HepG2 (cell line): Measurements from ENCODE around the gene BBIP1. TPM values are rescaled to one million over a fixed set of nuclear protein-coding genes. Genes with fewer than 3 reads are reported as not detected.

ENCODE experiments used
- ARNT ChIP-seq: fragments of 450-650 bp; IDR thresholded peaks from 2 replicates; pipeline ENCODE4 v1.6.1; 2017
- BHLHE40 ChIP-seq: IDR thresholded peaks from 2 replicates; pipeline ENCODE4 v1.6.1; 2011; ENCODE audit warnings: low read length, improper control_type of control experiment
- CBX1 ChIP-seq: IDR thresholded peaks from one replicate; pipeline ENCODE4 v1.6.1; 2016; ENCODE audit warnings: antibody characterized with exemption, low read depth
- EP300 ChIP-seq, 3 experiments: sonication (generic) in 1 of 3; formaldehyde crosslinking in 1 of 3; IDR thresholded peaks; 2 replicates each; pipeline versions ENCODE4 v1.5.1 to v1.6.1; 2011 to 2020; ENCODE audit warnings: low read depth in 2 of 3, low read length in 2 of 3, borderline replicate concordance in 1 of 3, improper control_type of control experiment in 1 of 3, mild to moderate bottlenecking in 1 of 3, missing genetic modification reagents in 1 of 3, moderate library complexity in 1 of 3
- FOXO1 ChIP-seq: sonication (generic); formaldehyde crosslinking; IDR thresholded peaks from 2 replicates; pipeline ENCODE4 v1.4.0; 2020; ENCODE audit warnings: missing genetic modification reagents
- HOXA3 ChIP-seq: sonication (generic); formaldehyde crosslinking; IDR thresholded peaks from 2 replicates; pipeline ENCODE4 v1.5.0; 2020; ENCODE audit warnings: missing genetic modification reagents
- KAT8 ChIP-seq: IDR thresholded peaks from 2 replicates; pipeline ENCODE4 v1.6.1; 2016; ENCODE audit warnings: missing genetic modification reagents, missing compliant biosample characterization
- KDM5B ChIP-seq: sonication (generic); formaldehyde crosslinking; IDR thresholded peaks from 2 replicates; pipeline ENCODE4 v1.4.0; 2020; ENCODE audit warnings: missing genetic modification reagents, mild to moderate bottlenecking, borderline replicate concordance
- NBN ChIP-seq: fragments of 450-650 bp; conservative IDR thresholded peaks from 2 replicates; pipeline ENCODE4 v1.6.1; 2017
- NFE2L2 ChIP-seq: fragments of 150-350 bp; IDR thresholded peaks from 2 replicates; pipeline ENCODE4 v1.6.1; 2014; ENCODE audit warnings: low read length
- TOPORS ChIP-seq: sonication (generic); formaldehyde crosslinking; IDR thresholded peaks from 2 replicates; pipeline ENCODE4 v1.8.0; 2023; ENCODE audit warnings: mild to moderate bottlenecking, missing genetic modification reagents
- ZNF44 ChIP-seq: sonication (generic); formaldehyde crosslinking; IDR thresholded peaks from 2 replicates; pipeline ENCODE4 v1.5.1; 2020; ENCODE audit warnings: mild to moderate bottlenecking, missing genetic modification reagents
- ZNF451 ChIP-seq: sonication (generic); formaldehyde crosslinking; IDR thresholded peaks from 2 replicates; pipeline ENCODE4 v1.5.0; 2020; ENCODE audit warnings: mild to moderate bottlenecking, missing genetic modification reagents
- ZNF709 ChIP-seq: sonication (generic); formaldehyde crosslinking; IDR thresholded peaks from 2 replicates; pipeline ENCODE4 v1.5.0; 2020; ENCODE audit warnings: mild to moderate bottlenecking, missing genetic modification reagents
- ZNF83 ChIP-seq: sonication (generic); formaldehyde crosslinking; IDR thresholded peaks from 2 replicates; pipeline ENCODE4 v1.4.0; 2020; ENCODE audit warnings: missing genetic modification reagents, mild to moderate bottlenecking, borderline replicate concordance
- polyA plus RNA-seq, 8 experiments: library from polyadenylated mRNA; depleted of rRNA in 3 of 8; stranded (reverse) in 7 of 8; unstranded in 1 of 8; fragments of >200 nt; fragmentation: Illumina TruSeq in 4 of 8; extraction: Trizol in 4 of 8; gene quantifications; 2 replicates each; pipeline versions ENCODE4 v1.2.1 to v1.2.3, GENCODE V29; 2011 to 2016; ENCODE audit warnings: low read depth in 4 of 8, missing spikeins in 1 of 8, mixed read lengths in 1 of 8; ENCODE audit not compliant: insufficient read depth in 1 of 8
- total RNA-seq, 5 experiments: library from RNA; depleted of rRNA; stranded (reverse); fragments of >200 nt; fragmentation: Illumina TruSeq; extraction: Trizol; gene quantifications; 2 replicates each; pipeline ENCODE4 v1.2.3, GENCODE V29; 2016; ENCODE audit warnings: low read depth in 1 of 5
- TF ChIP-seq, protein P1 (sequence below): sonication (generic); formaldehyde crosslinking; IDR thresholded peaks from 2 replicates; pipeline ENCODE4 v1.9.0; 2021; ENCODE audit warnings: missing genetic modification reagents, borderline replicate concordance
- TF ChIP-seq, protein P2 (sequence below): sonication (generic); formaldehyde crosslinking; IDR thresholded peaks from 2 replicates; pipeline ENCODE4 v1.5.0; 2020; ENCODE audit warnings: mild to moderate bottlenecking, missing genetic modification reagents
- TF ChIP-seq, protein P3 (sequence below): sonication (generic); formaldehyde crosslinking; IDR thresholded peaks from 2 replicates; pipeline ENCODE4 v1.8.1; 2023; ENCODE audit warnings: missing genetic modification reagents, mild to moderate bottlenecking, borderline replicate concordance
- TF ChIP-seq, protein P4 (sequence below): sonication (generic); formaldehyde crosslinking; IDR thresholded peaks from 2 replicates; pipeline ENCODE4 v1.8.1; 2023; ENCODE audit warnings: mild to moderate bottlenecking, missing genetic modification reagents
- TF ChIP-seq, protein P5 (sequence below): sonication (generic); IDR thresholded peaks from 2 replicates; pipeline ENCODE4 v1.6.1; 2016; ENCODE audit warnings: low read depth, borderline replicate concordance

BBIP1 gene
- total and polyA plus RNA-seq, 2 of the 13 experiments (the other 11 are each of a cell fraction or from before 2014, with no cell fraction given) = 18.3 to 24.1 TPM

DNA sequence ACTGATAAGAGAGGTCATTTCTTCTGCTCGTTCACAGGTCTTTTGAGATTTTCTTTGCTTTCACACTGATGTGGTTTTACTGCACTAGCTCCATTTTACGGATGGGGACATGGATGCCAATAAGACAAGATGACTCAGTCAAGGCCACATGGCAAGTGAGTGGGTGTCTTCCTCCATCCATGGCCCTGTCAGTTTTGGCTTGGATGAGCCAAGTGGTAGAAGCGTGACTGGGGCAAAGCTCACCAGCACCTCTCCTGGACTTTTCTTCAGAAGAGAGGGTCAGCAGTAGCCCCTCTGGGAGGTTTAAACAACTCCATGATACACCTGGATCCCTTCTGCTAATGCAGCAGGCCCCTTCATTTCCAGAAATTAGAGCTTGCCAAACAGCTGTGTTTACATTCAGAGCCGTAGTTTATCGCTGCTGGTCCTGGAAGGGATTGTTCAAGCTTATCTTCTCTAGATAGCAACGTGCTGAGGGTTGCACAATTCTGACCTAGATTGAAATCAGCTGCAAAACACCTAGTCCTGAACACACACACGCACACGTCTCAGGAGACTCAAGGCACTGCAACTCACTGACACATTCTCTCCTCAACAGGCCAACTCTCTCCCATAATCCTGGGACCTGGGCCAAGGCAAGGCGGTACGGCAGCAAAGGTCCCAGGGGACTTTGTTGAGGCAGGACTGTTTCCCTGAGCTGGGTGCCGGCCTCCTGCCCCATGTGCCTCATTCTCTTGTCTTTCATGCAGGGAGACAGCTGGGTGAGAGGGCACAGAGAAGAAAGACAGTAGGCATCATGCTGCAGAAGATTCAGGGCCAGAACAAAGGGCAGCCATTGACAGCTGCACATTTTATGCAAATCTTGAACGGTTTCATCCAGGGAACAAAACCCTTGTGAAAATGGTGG lies 61.5 kb downstream of the BBIP1 start (continued):
- no peak for TF ChIP-seq ZNF709 (CRISPR knock-in tag)
- no peak for TF ChIP-seq NBN
- TF ChIP-seq, protein P1, sequence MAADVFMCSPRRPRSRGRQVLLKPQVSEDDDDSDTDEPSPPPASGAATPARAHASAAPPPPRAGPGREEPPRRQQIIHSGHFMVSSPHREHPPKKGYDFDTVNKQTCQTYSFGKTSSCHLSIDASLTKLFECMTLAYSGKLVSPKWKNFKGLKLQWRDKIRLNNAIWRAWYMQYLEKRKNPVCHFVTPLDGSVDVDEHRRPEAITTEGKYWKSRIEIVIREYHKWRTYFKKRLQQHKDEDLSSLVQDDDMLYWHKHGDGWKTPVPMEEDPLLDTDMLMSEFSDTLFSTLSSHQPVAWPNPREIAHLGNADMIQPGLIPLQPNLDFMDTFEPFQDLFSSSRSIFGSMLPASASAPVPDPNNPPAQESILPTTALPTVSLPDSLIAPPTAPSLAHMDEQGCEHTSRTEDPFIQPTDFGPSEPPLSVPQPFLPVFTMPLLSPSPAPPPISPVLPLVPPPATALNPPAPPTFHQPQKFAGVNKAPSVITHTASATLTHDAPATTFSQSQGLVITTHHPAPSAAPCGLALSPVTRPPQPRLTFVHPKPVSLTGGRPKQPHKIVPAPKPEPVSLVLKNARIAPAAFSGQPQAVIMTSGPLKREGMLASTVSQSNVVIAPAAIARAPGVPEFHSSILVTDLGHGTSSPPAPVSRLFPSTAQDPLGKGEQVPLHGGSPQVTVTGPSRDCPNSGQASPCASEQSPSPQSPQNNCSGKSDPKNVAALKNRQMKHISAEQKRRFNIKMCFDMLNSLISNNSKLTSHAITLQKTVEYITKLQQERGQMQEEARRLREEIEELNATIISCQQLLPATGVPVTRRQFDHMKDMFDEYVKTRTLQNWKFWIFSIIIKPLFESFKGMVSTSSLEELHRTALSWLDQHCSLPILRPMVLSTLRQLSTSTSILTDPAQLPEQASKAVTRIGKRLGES (CRISPR knock-in tag) = no peak
- TF ChIP-seq, protein P2, sequence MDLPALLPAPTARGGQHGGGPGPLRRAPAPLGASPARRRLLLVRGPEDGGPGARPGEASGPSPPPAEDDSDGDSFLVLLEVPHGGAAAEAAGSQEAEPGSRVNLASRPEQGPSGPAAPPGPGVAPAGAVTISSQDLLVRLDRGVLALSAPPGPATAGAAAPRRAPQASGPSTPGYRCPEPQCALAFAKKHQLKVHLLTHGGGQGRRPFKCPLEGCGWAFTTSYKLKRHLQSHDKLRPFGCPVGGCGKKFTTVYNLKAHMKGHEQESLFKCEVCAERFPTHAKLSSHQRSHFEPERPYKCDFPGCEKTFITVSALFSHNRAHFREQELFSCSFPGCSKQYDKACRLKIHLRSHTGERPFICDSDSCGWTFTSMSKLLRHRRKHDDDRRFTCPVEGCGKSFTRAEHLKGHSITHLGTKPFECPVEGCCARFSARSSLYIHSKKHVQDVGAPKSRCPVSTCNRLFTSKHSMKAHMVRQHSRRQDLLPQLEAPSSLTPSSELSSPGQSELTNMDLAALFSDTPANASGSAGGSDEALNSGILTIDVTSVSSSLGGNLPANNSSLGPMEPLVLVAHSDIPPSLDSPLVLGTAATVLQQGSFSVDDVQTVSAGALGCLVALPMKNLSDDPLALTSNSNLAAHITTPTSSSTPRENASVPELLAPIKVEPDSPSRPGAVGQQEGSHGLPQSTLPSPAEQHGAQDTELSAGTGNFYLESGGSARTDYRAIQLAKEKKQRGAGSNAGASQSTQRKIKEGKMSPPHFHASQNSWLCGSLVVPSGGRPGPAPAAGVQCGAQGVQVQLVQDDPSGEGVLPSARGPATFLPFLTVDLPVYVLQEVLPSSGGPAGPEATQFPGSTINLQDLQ (CRISPR knock-in tag) = 0 out of 2 replicates have a peak, but pooled peaks have one; percentile 33
- TF ChIP-seq ARNT = no peak
- 0 out of 2 replicates have a peak, but pooled peaks have one; percentile 52 for TF ChIP-seq TOPORS (CRISPR knock-in tag)
- TF ChIP-seq ZNF44 = no peak
- TF ChIP-seq FOXO1 (CRISPR knock-in tag) = peak; percentile 80; the same call in 1 of the 2 replicates
- TF ChIP-seq ZNF451 (CRISPR knock-in tag) = no peak
- TF ChIP-seq, protein P3, sequence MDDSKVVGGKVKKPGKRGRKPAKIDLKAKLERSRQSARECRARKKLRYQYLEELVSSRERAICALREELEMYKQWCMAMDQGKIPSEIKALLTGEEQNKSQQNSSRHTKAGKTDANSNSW (CRISPR knock-in tag) = no peak
- no peak for TF ChIP-seq BHLHE40
- peak in 1 of 2 experiments; percentile 49; a peak in 1 of 4 replicates for TF ChIP-seq EP300 (IDR thresholded peaks at IDR 0.05; ENCODE audit: low read depth in 2 of 2, low read length in 2 of 2)
- TF ChIP-seq EP300 (CRISPR knock-in tag; IDR thresholded peaks at IDR 0.05; ENCODE audit: borderline replicate concordance) = no peak; the same call in 1 of the 2 replicates
- TF ChIP-seq, protein P4, sequence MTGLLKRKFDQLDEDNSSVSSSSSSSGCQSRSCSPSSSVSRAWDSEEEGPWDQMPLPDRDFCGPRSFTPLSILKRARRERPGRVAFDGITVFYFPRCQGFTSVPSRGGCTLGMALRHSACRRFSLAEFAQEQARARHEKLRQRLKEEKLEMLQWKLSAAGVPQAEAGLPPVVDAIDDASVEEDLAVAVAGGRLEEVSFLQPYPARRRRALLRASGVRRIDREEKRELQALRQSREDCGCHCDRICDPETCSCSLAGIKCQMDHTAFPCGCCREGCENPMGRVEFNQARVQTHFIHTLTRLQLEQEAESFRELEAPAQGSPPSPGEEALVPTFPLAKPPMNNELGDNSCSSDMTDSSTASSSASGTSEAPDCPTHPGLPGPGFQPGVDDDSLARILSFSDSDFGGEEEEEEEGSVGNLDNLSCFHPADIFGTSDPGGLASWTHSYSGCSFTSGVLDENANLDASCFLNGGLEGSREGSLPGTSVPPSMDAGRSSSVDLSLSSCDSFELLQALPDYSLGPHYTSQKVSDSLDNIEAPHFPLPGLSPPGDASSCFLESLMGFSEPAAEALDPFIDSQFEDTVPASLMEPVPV = 0 out of 2 replicates have a peak, but pooled peaks have one; percentile 44
- TF ChIP-seq, protein P5, sequence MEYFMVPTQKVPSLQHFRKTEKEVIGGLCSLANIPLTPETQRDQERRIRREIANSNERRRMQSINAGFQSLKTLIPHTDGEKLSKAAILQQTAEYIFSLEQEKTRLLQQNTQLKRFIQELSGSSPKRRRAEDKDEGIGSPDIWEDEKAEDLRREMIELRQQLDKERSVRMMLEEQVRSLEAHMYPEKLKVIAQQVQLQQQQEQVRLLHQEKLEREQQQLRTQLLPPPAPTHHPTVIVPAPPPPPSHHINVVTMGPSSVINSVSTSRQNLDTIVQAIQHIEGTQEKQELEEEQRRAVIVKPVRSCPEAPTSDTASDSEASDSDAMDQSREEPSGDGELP = peak; percentile 99
- TF ChIP-seq CBX1 = peak; percentile 26
- peak; percentile 37; the same call in 1 of the 2 replicates for TF ChIP-seq KAT8 (CRISPR knock-in tag)
- TF ChIP-seq HOXA3 (CRISPR knock-in tag) = peak; percentile 63
- TF ChIP-seq KDM5B (CRISPR knock-in tag) = peak; percentile 39; the same call in 1 of the 2 replicates
- no peak for TF ChIP-seq NFE2L2
- no peak for TF ChIP-seq ZNF83 (CRISPR knock-in tag)
